ENCODE data around the gene NPHP4. TPM values are rescaled to one million over a fixed set of nuclear protein-coding genes. Genes with fewer than 3 reads are reported as not detected.

Gene NPHP4
- total RNA-seq, 1 donor from 2014 or later = 11.3 TPM

DNA sequence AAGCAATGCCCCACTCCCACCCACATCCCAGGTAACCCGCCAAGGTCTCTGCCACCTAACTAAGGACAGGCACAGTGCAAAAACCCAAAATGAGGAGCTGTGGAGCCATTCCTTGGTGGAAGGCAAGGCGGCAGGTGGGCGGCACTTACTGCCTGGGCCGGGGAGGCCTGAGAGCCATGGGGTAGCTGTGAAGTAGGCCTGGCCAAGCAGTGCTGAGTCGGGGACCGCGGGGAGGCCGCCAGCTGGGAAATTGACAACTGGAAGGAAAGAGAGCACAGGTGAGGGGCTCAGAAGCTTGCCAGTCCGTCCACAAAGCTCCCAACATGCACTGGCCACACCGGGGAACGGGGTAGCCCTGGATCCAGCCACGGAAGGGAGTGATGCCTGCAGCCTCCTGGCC, 85.3 kb downstream of the NPHP4 start:
- TF ChIP-seq POLR2AphosphoS5 (IDR thresholded peaks at IDR 0.05; ENCODE audit: insufficient read depth in 1 of 2, low read depth in 1 of 2) (no peak), POLR2A (IDR thresholded peaks at IDR 0.05) (no peak)
- TF ChIP-seq, protein P1, sequence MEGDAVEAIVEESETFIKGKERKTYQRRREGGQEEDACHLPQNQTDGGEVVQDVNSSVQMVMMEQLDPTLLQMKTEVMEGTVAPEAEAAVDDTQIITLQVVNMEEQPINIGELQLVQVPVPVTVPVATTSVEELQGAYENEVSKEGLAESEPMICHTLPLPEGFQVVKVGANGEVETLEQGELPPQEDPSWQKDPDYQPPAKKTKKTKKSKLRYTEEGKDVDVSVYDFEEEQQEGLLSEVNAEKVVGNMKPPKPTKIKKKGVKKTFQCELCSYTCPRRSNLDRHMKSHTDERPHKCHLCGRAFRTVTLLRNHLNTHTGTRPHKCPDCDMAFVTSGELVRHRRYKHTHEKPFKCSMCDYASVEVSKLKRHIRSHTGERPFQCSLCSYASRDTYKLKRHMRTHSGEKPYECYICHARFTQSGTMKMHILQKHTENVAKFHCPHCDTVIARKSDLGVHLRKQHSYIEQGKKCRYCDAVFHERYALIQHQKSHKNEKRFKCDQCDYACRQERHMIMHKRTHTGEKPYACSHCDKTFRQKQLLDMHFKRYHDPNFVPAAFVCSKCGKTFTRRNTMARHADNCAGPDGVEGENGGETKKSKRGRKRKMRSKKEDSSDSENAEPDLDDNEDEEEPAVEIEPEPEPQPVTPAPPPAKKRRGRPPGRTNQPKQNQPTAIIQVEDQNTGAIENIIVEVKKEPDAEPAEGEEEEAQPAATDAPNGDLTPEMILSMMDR (IDR thresholded peaks at IDR 0.05) = no peak
- peak in 1 of 2 donors; percentile 94 for DNase-seq (ENCODE audit: extremely low spot score in 2 of 2)
- intact Hi-C loops (cut with DNase I) = no loop called here

GRCh38 chr1:5906116-5906515, 86.1 kb downstream of the NPHP4 start:
- no peaks in the 10 kb centered on the region for H3K27me3 ChIP-seq
- intact Hi-C loops (cut with DNase I) = no loop called here
- no peak overlapping the region for H3K27ac ChIP-seq
- H3K9me3 ChIP-seq = no peaks in the 10 kb centered on the region
- TF ChIP-seq POLR2AphosphoS5 (IDR thresholded peaks at IDR 0.05; ENCODE audit: insufficient read depth in 1 of 2, low read depth in 1 of 2) (no peak), POLR2A (IDR thresholded peaks at IDR 0.05) (no peak)
- TF ChIP-seq, protein P1 (IDR thresholded peaks at IDR 0.05) = no peak
- DNase-seq (ENCODE audit: extremely low spot score in 2 of 2) = peak in 1 of 2 donors; percentile 25
- peaks cover 0 to 10% of the 10 kb centered on the region in 2 donors for H3K36me3 ChIP-seq
- H3K4me1 ChIP-seq = no peaks in the 10 kb centered on the region
- no peak overlapping the region for H3K4me3 ChIP-seq

More for the DNA sequence above, 85.3 kb downstream of the NPHP4 start:
- no peaks in the 10 kb centered on the region for H3K27me3 ChIP-seq
- peaks cover 0 to 10% of the 10 kb centered on the region in 2 donors for H3K36me3 ChIP-seq
- no peak overlapping the region for H3K27ac ChIP-seq
- no peaks in the 10 kb centered on the region for H3K4me1 ChIP-seq
- H3K4me3 ChIP-seq = no peak overlapping the region
- H3K9me3 ChIP-seq = no peaks in the 10 kb centered on the region

DNA sequence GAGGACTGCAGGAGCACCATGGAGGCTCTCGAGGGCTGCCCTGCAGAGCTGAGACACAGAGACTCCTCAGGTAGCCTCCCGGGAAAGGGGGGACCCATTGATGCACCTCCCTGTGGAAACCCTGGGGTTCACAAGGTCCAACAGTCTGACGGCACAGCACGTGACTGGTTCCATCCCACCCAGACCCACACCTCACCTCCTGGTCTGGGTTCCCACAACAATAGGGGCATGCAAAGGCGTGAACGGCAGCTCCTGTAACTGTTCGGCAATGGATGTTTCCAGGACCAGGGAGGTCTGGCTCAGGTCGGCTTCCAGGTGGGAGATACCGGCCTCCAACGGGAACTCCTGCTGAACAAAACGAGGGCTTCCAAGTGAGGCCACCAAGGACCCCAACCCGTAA, 86.8 kb downstream of the NPHP4 start:
- Histone ChIP-seq H3K4me3 (no peak overlapping the region), H3K4me1 (no peaks in the 10 kb centered on the region)
- peak in 1 of 2 donors; percentile 49 for DNase-seq (ENCODE audit: extremely low spot score in 2 of 2)

DNA sequence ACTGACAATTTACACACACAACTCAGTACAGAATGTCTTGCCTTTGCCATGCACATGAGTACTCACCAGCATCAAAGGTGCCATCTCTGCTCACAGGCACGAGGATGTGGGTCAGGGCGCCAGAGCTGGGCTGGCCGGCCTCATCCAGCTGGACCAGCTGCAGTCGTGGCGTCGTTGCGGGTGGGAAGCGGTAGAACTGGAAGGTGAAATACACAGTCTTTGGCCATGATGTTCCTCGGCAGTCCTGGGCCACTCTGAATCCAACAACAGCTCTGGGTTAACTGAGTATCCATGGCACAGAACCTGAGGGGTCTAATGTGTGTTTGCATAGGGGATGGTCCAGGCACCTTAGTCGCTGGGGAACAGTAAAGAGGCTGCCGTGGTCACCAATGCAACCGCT, 87.7 kb downstream of the NPHP4 start:
- Histone ChIP-seq H3K9me3 (no peaks in the 10 kb centered on the region), H3K27me3 (no peaks in the 10 kb centered on the region), H3K4me3 (no peak overlapping the region), H3K4me1 (no peaks in the 10 kb centered on the region), H3K27ac (no peak overlapping the region), H3K36me3 (peaks cover 0 to 10% of the 10 kb centered on the region in 2 donors)
- intact Hi-C loops (cut with DNase I) = no loop called here
- TF ChIP-seq POLR2AphosphoS5 (IDR thresholded peaks at IDR 0.05; ENCODE audit: insufficient read depth in 1 of 2, low read depth in 1 of 2) (no peak), POLR2A (IDR thresholded peaks at IDR 0.05) (no peak)
- TF ChIP-seq, protein P1 (IDR thresholded peaks at IDR 0.05) = no peak
- DNase-seq (ENCODE audit: extremely low spot score in 2 of 2) = no peak

More for the DNA sequence above, 86.8 kb downstream of the NPHP4 start:
- Histone ChIP-seq H3K36me3 (peaks cover 0 to 10% of the 10 kb centered on the region in 2 donors), H3K27ac (no peak overlapping the region), H3K27me3 (no peaks in the 10 kb centered on the region), H3K9me3 (no peaks in the 10 kb centered on the region)
- intact Hi-C loops (cut with DNase I) = no loop called here
- no peak for TF ChIP-seq POLR2AphosphoS5 (IDR thresholded peaks at IDR 0.05; ENCODE audit: insufficient read depth in 1 of 2, low read depth in 1 of 2)
- TF ChIP-seq, protein P1 (IDR thresholded peaks at IDR 0.05) = no peak

GRCh38 chr1:5903680-5904079, 88.5 kb downstream of the NPHP4 start:
- TF ChIP-seq, protein P1 (IDR thresholded peaks at IDR 0.05) = no peak
- TF ChIP-seq POLR2A (IDR thresholded peaks at IDR 0.05) (no peak), POLR2AphosphoS5 (IDR thresholded peaks at IDR 0.05; ENCODE audit: insufficient read depth in 1 of 2, low read depth in 1 of 2) (no peak)
- Histone ChIP-seq H3K36me3 (peaks cover 0 to 10% of the 10 kb centered on the region in 2 donors), H3K27me3 (no peaks in the 10 kb centered on the region), H3K27ac (no peak overlapping the region), H3K4me3 (no peak overlapping the region), H3K9me3 (no peaks in the 10 kb centered on the region), H3K4me1 (no peaks in the 10 kb centered on the region)
- intact Hi-C loops (cut with DNase I) = no loop called here
- DNase-seq (ENCODE audit: extremely low spot score in 2 of 2) = no peak
